ENCODE results near the gene HIPK4. TPM values are rescaled to one million over a fixed set of nuclear protein-coding genes. Genes with fewer than 3 reads are reported as not detected.
A peak's percentile ranks its signal among the peaks of the same experiment; 100 is the strongest.
"Not testable (repeated sequence)": the region's sequence is repeated elsewhere in the genome, so short reads cannot be mapped to it uniquely, and the experiment has no call there.

Gene HIPK4
- polyA plus RNA-seq, 3 donors, result 0.09 TPM; not detected in 2

GRCh38 chr19:40410030-40410389 is 20.0 kb upstream of the HIPK4 start:
- no peak overlapping the region for H3K27ac ChIP-seq (ENCODE audit: low read depth in 1 of 2, low read length in 2 of 2)
- no peak overlapping the region for H3K4me3 ChIP-seq (replicated peaks in 1 of 3; ENCODE audit: low read depth in 2 of 3, low read length in 3 of 3)
- H3K27ac Mint-ChIP-seq, result no peak overlapping the region
- no peak overlapping the region for H3K4me3 Mint-ChIP-seq
- H3K4me1 ChIP-seq (ENCODE audit: control insufficient read depth in 1 of 2, insufficient read depth in 2 of 2, low read length in 2 of 2), result peaks cover 12% of the 10 kb centered on the region in 2 donors
- no peaks in the 10 kb centered on the region for H3K9me3 ChIP-seq (replicated peaks in 1 of 2; ENCODE audit: control insufficient read depth in 1 of 2, insufficient read depth in 1 of 2, low read length in 2 of 2)
- no peaks in the 10 kb centered on the region for H3K9me3 Mint-ChIP-seq
- H3K36me3 ChIP-seq (replicated peaks in 1 of 2; ENCODE audit: control insufficient read depth in 1 of 2, insufficient read depth in 2 of 2, low read length in 2 of 2), result no peaks in the 10 kb centered on the region
- H3K4me2 ChIP-seq (replicated peaks; ENCODE audit: extremely low read depth, low read length, poor library complexity, severe bottlenecking), result no peak overlapping the region
- DNase-seq, result no peak
- H4K20me1 ChIP-seq (ENCODE audit: insufficient read depth, low read length), result no peaks in the 10 kb centered on the region
- peaks cover 3 to 8% (median 8%) of the 10 kb centered on the region in 3 donors for H3K27me3 Mint-ChIP-seq (ENCODE audit: low read depth in 3 of 3)
- H3K79me2 ChIP-seq (ENCODE audit: insufficient read depth, low read length), result no peaks in the 10 kb centered on the region
- peaks cover 19% of the 10 kb centered on the region for H3K4me1 Mint-ChIP-seq
- intact Hi-C loops (cut with micrococcal nuclease), result no loop called here
- no peaks in the 10 kb centered on the region for H3K27me3 ChIP-seq (ENCODE audit: control insufficient read depth in 2 of 2, insufficient read depth in 2 of 2, low read length in 2 of 2)
- 49% methylated on average over 3 of the region's 9 CpGs for WGBS (ENCODE audit: insufficient coverage)
- no peak for TF ChIP-seq CTCF (IDR thresholded peaks at IDR 0.05)
- no peak overlapping the region for H2AFZ ChIP-seq (ENCODE audit: insufficient read depth, low read depth, low read length, poor library complexity, severe bottlenecking)
- H3K9ac ChIP-seq (ENCODE audit: insufficient read depth, low read length, poor library complexity, severe bottlenecking), result no peak overlapping the region
- H3K36me3 Mint-ChIP-seq, result no peaks in the 10 kb centered on the region

- H3K36me3 ChIP-seq (replicated peaks in 1 of 2; ENCODE audit: control insufficient read depth in 1 of 2, insufficient read depth in 2 of 2, low read length in 2 of 2); H3K36me3 Mint-ChIP-seq; H2AFZ ChIP-seq (ENCODE audit: insufficient read depth, low read depth, low read length, poor library complexity, severe bottlenecking); H4K20me1 ChIP-seq (ENCODE audit: insufficient read depth, low read length); DNase-seq; H3K4me3 ChIP-seq (replicated peaks in 1 of 3; ENCODE audit: low read depth in 2 of 3, low read length in 3 of 3); H3K79me2 ChIP-seq (ENCODE audit: insufficient read depth, low read length); H3K9ac ChIP-seq (ENCODE audit: insufficient read depth, low read length, poor library complexity, severe bottlenecking); H3K27me3 ChIP-seq (ENCODE audit: control insufficient read depth in 2 of 2, insufficient read depth in 2 of 2, low read length in 2 of 2); H3K27ac ChIP-seq (ENCODE audit: low read depth in 1 of 2, low read length in 2 of 2); H3K4me3 Mint-ChIP-seq; H3K9me3 Mint-ChIP-seq; intact Hi-C loops (cut with micrococcal nuclease); H3K9me3 ChIP-seq (replicated peaks in 1 of 2; ENCODE audit: control insufficient read depth in 1 of 2, insufficient read depth in 1 of 2, low read length in 2 of 2); H3K27ac Mint-ChIP-seq; H3K27me3 Mint-ChIP-seq (ENCODE audit: low read depth in 3 of 3): not testable (repeated sequence)
- Histone ChIP-seq H3K4me2 (replicated peaks; ENCODE audit: extremely low read depth, low read length, poor library complexity, severe bottlenecking) (peak overlapping the region; percentile 49), H3K4me1 (ENCODE audit: control insufficient read depth in 1 of 2, insufficient read depth in 2 of 2, low read length in 2 of 2) (peaks cover 16 to 17% of the 10 kb centered on the region in 2 donors)
- 89% methylated on average over 6 of the region's 8 CpGs for WGBS (ENCODE audit: insufficient coverage)
- H3K4me1 Mint-ChIP-seq, result peaks cover 24% of the 10 kb centered on the region
These were observed 18.6 kb upstream of the HIPK4 start for GRCh38 chr19:40408598-40408925.

Data from CD14-positive monocyte (primary cell).